ENCODE measurements around the gene RWDD2A.

Gene RWDD2A

GRCh38 chr6:83155794-83156193 is 37.4 kb upstream of the RWDD2A start:
- H3K4me2 ChIP-seq (ENCODE audit: low read length), result no peak overlapping the region
- peaks cover 0 to 4% of the 10 kb centered on the region in 2 experiments for H3K4me1 ChIP-seq (ENCODE audit: control insufficient read depth in 1 of 2, insufficient read depth in 2 of 2, low read length in 2 of 2)
- H3K4ac ChIP-seq (ENCODE audit: low read depth, low read length), result no peak overlapping the region
- H3K18ac ChIP-seq (ENCODE audit: low read length), result no peak overlapping the region
- H3K4me3 ChIP-seq (ENCODE audit: low read depth, low read length), result no peak overlapping the region
- no peak for DNase-seq
- no peak overlapping the region for H2BK120ac ChIP-seq (ENCODE audit: insufficient read depth, low read length, poor library complexity)
- H4K8ac ChIP-seq (ENCODE audit: low read depth, low read length), result no peak overlapping the region
- no peaks in the 10 kb centered on the region for H3K9me3 ChIP-seq (ENCODE audit: insufficient read depth, low read depth, low read length)
- no peak overlapping the region for H4K91ac ChIP-seq (ENCODE audit: low read depth, low read length)
- no peak overlapping the region for H2BK5ac ChIP-seq (ENCODE audit: low read depth, low read length, poor library complexity)
- H3K9ac ChIP-seq (ENCODE audit: low read length), result no peak overlapping the region
- H2AFZ ChIP-seq (ENCODE audit: insufficient read depth, low read length, poor library complexity), result no peak overlapping the region
- H2AK5ac ChIP-seq (ENCODE audit: low read length), result no peak overlapping the region
- no peaks in the 10 kb centered on the region for H3K79me1 ChIP-seq (ENCODE audit: low read length)
- no peaks in the 10 kb centered on the region for H3K79me2 ChIP-seq (ENCODE audit: control insufficient read depth, insufficient read depth, low read length, poor library complexity)
- no peak overlapping the region for H3K23ac ChIP-seq (ENCODE audit: low read length)
- no peaks in the 10 kb centered on the region for H3K27me3 ChIP-seq (ENCODE audit: insufficient read depth, low read length)
- no CpG with 5 or more reads among the region's 2 CpGs for WGBS (ENCODE audit: extremely low coverage, insufficient coverage, insufficient read length)
- no peak overlapping the region for H3K14ac ChIP-seq (ENCODE audit: low read length)
- H4K12ac ChIP-seq (ENCODE audit: low read depth, low read length), result no peak overlapping the region
- no peak overlapping the region for H2BK12ac ChIP-seq (ENCODE audit: low read length)
- no peaks in the 10 kb centered on the region for H3K36me3 ChIP-seq (ENCODE audit: control insufficient read depth in 1 of 2, insufficient read depth in 2 of 2, low read length in 2 of 2)
- no peak overlapping the region for H3K27ac ChIP-seq (ENCODE audit: low read depth, low read length)

GRCh38 chr6:83160167-83160566 is 33.0 kb upstream of the RWDD2A start:
- Histone ChIP-seq H3K4me3 (ENCODE audit: low read depth, low read length) (no peak overlapping the region), H2AFZ (ENCODE audit: insufficient read depth, low read length, poor library complexity) (no peak overlapping the region), H2BK12ac (ENCODE audit: low read length) (no peak overlapping the region), H2BK5ac (ENCODE audit: low read depth, low read length, poor library complexity) (no peak overlapping the region), H3K79me1 (ENCODE audit: low read length) (no peaks in the 10 kb centered on the region), H3K9ac (ENCODE audit: low read length) (no peak overlapping the region), H4K91ac (ENCODE audit: low read depth, low read length) (no peak overlapping the region), H2AK5ac (ENCODE audit: low read length) (no peak overlapping the region), H3K36me3 (ENCODE audit: control insufficient read depth in 1 of 2, insufficient read depth in 2 of 2, low read length in 2 of 2) (no peaks in the 10 kb centered on the region), H3K18ac (ENCODE audit: low read length) (no peak overlapping the region), H3K4ac (ENCODE audit: low read depth, low read length) (no peak overlapping the region), H3K14ac (ENCODE audit: low read length) (no peak overlapping the region), H3K27ac (ENCODE audit: low read depth, low read length) (no peak overlapping the region), H3K9me3 (ENCODE audit: insufficient read depth, low read depth, low read length) (no peaks in the 10 kb centered on the region), H3K4me2 (ENCODE audit: low read length) (no peak overlapping the region), H2BK120ac (ENCODE audit: insufficient read depth, low read length, poor library complexity) (no peak overlapping the region), H4K12ac (ENCODE audit: low read depth, low read length) (no peak overlapping the region), H3K4me1 (ENCODE audit: control insufficient read depth in 1 of 2, insufficient read depth in 2 of 2, low read length in 2 of 2) (peaks cover 0 to 4% of the 10 kb centered on the region in 2 experiments), H3K23ac (ENCODE audit: low read length) (no peak overlapping the region), H3K27me3 (ENCODE audit: insufficient read depth, low read length) (no peaks in the 10 kb centered on the region), H3K79me2 (ENCODE audit: control insufficient read depth, insufficient read depth, low read length, poor library complexity) (no peaks in the 10 kb centered on the region), H4K8ac (ENCODE audit: low read depth, low read length) (no peak overlapping the region)
- DNase-seq, result peak; percentile 60 to 81
- WGBS (ENCODE audit: extremely low coverage, insufficient coverage, insufficient read length), result no CpG with 5 or more reads among the region's 1 CpG

GRCh38 chr6:83167726-83168278 is 25.4 kb upstream of the RWDD2A start:
- Histone ChIP-seq H3K36me3 (ENCODE audit: control insufficient read depth in 1 of 2, insufficient read depth in 2 of 2, low read length in 2 of 2) (peaks cover 20 to 44% of the 10 kb centered on the region in 2 experiments), H3K18ac (ENCODE audit: low read length) (no peak overlapping the region), H3K9ac (ENCODE audit: low read length) (no peak overlapping the region), H3K27me3 (ENCODE audit: insufficient read depth, low read length) (no peaks in the 10 kb centered on the region), H3K4me2 (ENCODE audit: low read length) (no peak overlapping the region), H3K4ac (ENCODE audit: low read depth, low read length) (no peak overlapping the region), H2BK120ac (ENCODE audit: insufficient read depth, low read length, poor library complexity) (no peak overlapping the region), H3K4me3 (ENCODE audit: low read depth, low read length) (no peak overlapping the region), H4K12ac (ENCODE audit: low read depth, low read length) (peak overlapping the region; percentile 43), H3K14ac (ENCODE audit: low read length) (no peak overlapping the region), H3K4me1 (ENCODE audit: control insufficient read depth in 1 of 2, insufficient read depth in 2 of 2, low read length in 2 of 2) (no peaks in the 10 kb centered on the region), H3K79me1 (ENCODE audit: low read length) (no peaks in the 10 kb centered on the region), H3K9me3 (ENCODE audit: insufficient read depth, low read depth, low read length) (no peaks in the 10 kb centered on the region), H4K91ac (ENCODE audit: low read depth, low read length) (no peak overlapping the region), H4K8ac (ENCODE audit: low read depth, low read length) (peak overlapping the region; percentile 60), H2BK12ac (ENCODE audit: low read length) (no peak overlapping the region), H2BK5ac (ENCODE audit: low read depth, low read length, poor library complexity) (no peak overlapping the region), H3K23ac (ENCODE audit: low read length) (no peak overlapping the region), H3K79me2 (ENCODE audit: control insufficient read depth, insufficient read depth, low read length, poor library complexity) (no peaks in the 10 kb centered on the region), H3K27ac (ENCODE audit: low read depth, low read length) (no peak overlapping the region), H2AFZ (ENCODE audit: insufficient read depth, low read length, poor library complexity) (no peak overlapping the region), H2AK5ac (ENCODE audit: low read length) (no peak overlapping the region)
- WGBS (ENCODE audit: extremely low coverage, insufficient coverage, insufficient read length), result no CpG with 5 or more reads among the region's 5 CpGs
- DNase-seq, result no peak

DNA sequence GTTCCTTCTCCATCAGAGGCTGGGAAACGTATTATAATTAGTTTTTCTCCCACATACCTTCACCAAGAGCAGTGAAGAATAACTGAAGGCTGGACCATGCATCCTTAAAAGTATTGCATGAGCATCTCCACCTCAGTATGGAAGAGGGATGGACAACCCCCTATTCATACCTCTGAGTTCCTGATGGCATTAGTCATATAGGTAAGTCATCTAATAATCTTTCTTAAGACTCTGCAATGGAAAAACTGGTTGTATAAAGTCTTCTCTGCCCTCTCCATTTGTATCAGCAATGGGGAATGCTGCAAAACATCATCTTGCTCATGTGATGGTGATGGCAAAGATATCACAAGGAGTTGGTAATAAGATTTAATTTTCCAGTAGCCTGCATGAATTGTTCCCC is 24.6 kb upstream of the RWDD2A start:
- Histone ChIP-seq H2BK120ac (ENCODE audit: insufficient read depth, low read length, poor library complexity) (no peak overlapping the region), H3K4me2 (ENCODE audit: low read length) (no peak overlapping the region), H3K9ac (ENCODE audit: low read length) (no peak overlapping the region), H4K8ac (ENCODE audit: low read depth, low read length) (no peak overlapping the region), H3K23ac (ENCODE audit: low read length) (no peak overlapping the region), H2BK12ac (ENCODE audit: low read length) (no peak overlapping the region), H3K79me1 (ENCODE audit: low read length) (no peaks in the 10 kb centered on the region), H3K4ac (ENCODE audit: low read depth, low read length) (no peak overlapping the region), H3K4me1 (ENCODE audit: control insufficient read depth in 1 of 2, insufficient read depth in 2 of 2, low read length in 2 of 2) (no peaks in the 10 kb centered on the region), H2AK5ac (ENCODE audit: low read length) (no peak overlapping the region), H2AFZ (ENCODE audit: insufficient read depth, low read length, poor library complexity) (no peak overlapping the region), H3K27me3 (ENCODE audit: insufficient read depth, low read length) (no peaks in the 10 kb centered on the region), H3K27ac (ENCODE audit: low read depth, low read length) (no peak overlapping the region), H2BK5ac (ENCODE audit: low read depth, low read length, poor library complexity) (no peak overlapping the region), H4K91ac (ENCODE audit: low read depth, low read length) (no peak overlapping the region), H3K18ac (ENCODE audit: low read length) (no peak overlapping the region), H3K4me3 (ENCODE audit: low read depth, low read length) (no peak overlapping the region), H4K12ac (ENCODE audit: low read depth, low read length) (no peak overlapping the region), H3K79me2 (ENCODE audit: control insufficient read depth, insufficient read depth, low read length, poor library complexity) (no peaks in the 10 kb centered on the region), H3K36me3 (ENCODE audit: control insufficient read depth in 1 of 2, insufficient read depth in 2 of 2, low read length in 2 of 2) (peaks cover 21 to 47% of the 10 kb centered on the region in 2 experiments), H3K9me3 (ENCODE audit: insufficient read depth, low read depth, low read length) (no peaks in the 10 kb centered on the region), H3K14ac (ENCODE audit: low read length) (no peak overlapping the region)
- WGBS (ENCODE audit: extremely low coverage, insufficient coverage, insufficient read length), result no CpG with 5 or more reads among the region's 1 CpG
- DNase-seq, result peak; percentile 13
